IMR-90 (cell line): ENCODE measurements around the gene PIN4. TPM values are rescaled to one million over a fixed set of nuclear protein-coding genes. Genes with fewer than 3 reads are reported as not detected.

Experiments used
- ATAC-seq: fragments of 200-7000 bp; cut with Tn5 transposase; 2 replicates; pipeline ENCODE4 v1.9.1; 2020; ENCODE audit warnings: low read depth, mild to moderate bottlenecking, moderate library complexity
- BruUV-seq: library from RNA; stranded (reverse); fragments of 400-500 nt; replicated peaks from 2 replicates; lab custom pipeline; 2021; lab: Mats Ljungman, UMichigan
- CTCF ChIA-PET: fragments of 300-600 bp; formaldehyde crosslinking; extraction: SDS; loops from one replicate; lab custom pipeline; 2021; ENCODE audit warnings: antibody characterized with exemption; lab: Yijun Ruan, JAX
- POLR2A ChIA-PET: fragments of 300-600 bp; sonication (Branson Sonifier 250); formaldehyde crosslinking; loops from one replicate; lab custom pipeline; 2022; ENCODE audit warnings: antibody characterized with exemption; ENCODE audit not compliant: unreplicated experiment; lab: Charles Lee
- DNase-seq: peaks from one replicate; pipeline ENCODE4 v3.0.0; 2013
- H2AFZ ChIP-seq: replicated peaks from 2 replicates; pipeline ENCODE3; 2013; ENCODE audit warnings: low read length, mild to moderate bottlenecking; ENCODE audit not compliant: poor library complexity
- H2AK5ac ChIP-seq: 2 replicates; pipeline ENCODE4 v1.6.1; 2013; ENCODE audit warnings: low read depth, low read length, inconsistent platforms
- H2AK9ac ChIP-seq: replicated peaks from 2 replicates; pipeline ENCODE3; 2013; ENCODE audit warnings: mild to moderate bottlenecking, low read depth, low read length, moderate library complexity; ENCODE audit not compliant: poor library complexity
- H2BK120ac ChIP-seq: 2 replicates; pipeline ENCODE4 v1.6.1; 2013; ENCODE audit warnings: low read depth, low read length, inconsistent platforms
- H2BK15ac ChIP-seq: 3 replicates; pipeline ENCODE4 v1.6.1; 2013; ENCODE audit warnings: low read depth, low read length, inconsistent platforms
- H2BK20ac ChIP-seq: 2 replicates; pipeline ENCODE4 v1.6.1; 2013; ENCODE audit warnings: low read depth, mild to moderate bottlenecking, inconsistent platforms, low read length, moderate library complexity
- H2BK5ac ChIP-seq: 2 replicates; pipeline ENCODE4 v1.6.1; 2013; ENCODE audit warnings: mild to moderate bottlenecking, low read depth, low read length, inconsistent platforms; ENCODE audit not compliant: poor library complexity, severe bottlenecking
- H3K14ac ChIP-seq: replicated peaks from 2 replicates; pipeline ENCODE4 v1.6.1; 2013; ENCODE audit warnings: low read depth, low read length, inconsistent platforms
- H3K18ac ChIP-seq: 2 replicates; pipeline ENCODE4 v1.6.1; 2013; ENCODE audit warnings: low read depth, low read length, control low read depth
- H3K23ac ChIP-seq: 2 replicates; pipeline ENCODE4 v1.6.1; 2013; ENCODE audit warnings: low read depth, low read length, inconsistent platforms
- H3K27ac ChIP-seq: 2 replicates; pipeline ENCODE4 v1.5.1; 2013; ENCODE audit warnings: mild to moderate bottlenecking, control low read depth, low read length; ENCODE audit not compliant: insufficient read depth
- H3K27me3 ChIP-seq: 2 replicates; pipeline ENCODE4 v1.6.1; 2013; ENCODE audit warnings: low read length; ENCODE audit not compliant: control insufficient read depth, insufficient read depth
- H3K36me3 ChIP-seq: 2 replicates; pipeline ENCODE4 v1.6.1; 2013; ENCODE audit warnings: low read length, mixed read lengths; ENCODE audit not compliant: control insufficient read depth, insufficient read depth
- H3K4ac ChIP-seq: 2 replicates; pipeline ENCODE4 v1.6.1; 2013; ENCODE audit warnings: low read depth, low read length, inconsistent platforms
- H3K4me1 ChIP-seq: 2 replicates; pipeline ENCODE4 v1.6.1; 2013; ENCODE audit warnings: low read length, mixed read lengths; ENCODE audit not compliant: control insufficient read depth, insufficient read depth
- H3K4me2 ChIP-seq: 2 replicates; pipeline ENCODE4 v1.6.1; 2013; ENCODE audit warnings: low read depth, mild to moderate bottlenecking, control low read depth, low read length, moderate library complexity
- H3K4me3 ChIP-seq: 2 replicates; pipeline ENCODE4 v1.5.1; 2013; ENCODE audit warnings: low read depth, mild to moderate bottlenecking, control low read depth, low read length, moderate library complexity; ENCODE audit not compliant: insufficient read depth
- H3K56ac ChIP-seq: 2 replicates; pipeline ENCODE4 v1.6.1; 2013; ENCODE audit warnings: low read length, inconsistent platforms; ENCODE audit not compliant: insufficient read depth; ENCODE audit errors: extremely low read depth
- H3K79me1 ChIP-seq, 2 experiments: 2 replicates each; pipeline ENCODE4 v1.6.1; 2013; ENCODE audit warnings: low read length in 2 of 2, inconsistent platforms in 1 of 2, low read depth in 1 of 2
- H3K9ac ChIP-seq: 2 replicates; pipeline ENCODE4 v1.6.1; 2013; ENCODE audit warnings: low read depth, low read length, control low read depth
- H3K9me1 ChIP-seq: 2 replicates; pipeline ENCODE4 v1.6.1; 2013; ENCODE audit warnings: low read length, inconsistent platforms; ENCODE audit not compliant: insufficient read depth
- H3K9me3 ChIP-seq: 2 replicates; pipeline ENCODE4 v1.6.1; 2013; ENCODE audit warnings: low read length; ENCODE audit not compliant: control insufficient read depth, insufficient read depth
- H4K20me1 ChIP-seq: 2 replicates; pipeline ENCODE4 v1.6.1; 2013; ENCODE audit warnings: low read length, inconsistent platforms; ENCODE audit not compliant: insufficient read depth
- H4K5ac ChIP-seq: 2 replicates; pipeline ENCODE4 v1.6.1; 2013; ENCODE audit warnings: mild to moderate bottlenecking, low read depth, low read length, control low read depth
- H4K8ac ChIP-seq, 2 experiments: 2 replicates each; pipeline ENCODE4 v1.6.1; 2013; ENCODE audit warnings: low read depth in 2 of 2, low read length in 2 of 2, control low read depth in 1 of 2, inconsistent platforms in 1 of 2
- H4K91ac ChIP-seq: 2 replicates; pipeline ENCODE4 v1.6.1; 2013; ENCODE audit warnings: low read depth, low read length, inconsistent platforms; ENCODE audit not compliant: insufficient read depth
- BHLHE40 ChIP-seq: fragments of 150-350 bp; IDR thresholded peaks from 2 replicates; pipeline ENCODE4 v1.6.1; 2016; ENCODE audit warnings: mild to moderate bottlenecking, low read depth, low read length
- CEBPB ChIP-seq: IDR thresholded peaks from 2 replicates; pipeline ENCODE4 v1.6.1; 2012; ENCODE audit warnings: low read depth, low read length, improper control_type of control experiment
- CHD1 ChIP-seq: IDR thresholded peaks from 2 replicates; pipeline ENCODE4 v1.6.1; 2012; ENCODE audit warnings: low read depth, low read length, improper control_type of control experiment
- FOS ChIP-seq: fragments of 150-350 bp; IDR thresholded peaks from 2 replicates; pipeline ENCODE4 v1.6.1; 2016; ENCODE audit warnings: low read depth, low read length
- MAFK ChIP-seq: IDR thresholded peaks from 2 replicates; pipeline ENCODE4 v1.6.1; 2012; ENCODE audit warnings: low read depth, low read length, improper control_type of control experiment
- MAZ ChIP-seq: IDR thresholded peaks from 2 replicates; pipeline ENCODE4 v1.6.1; 2012; ENCODE audit warnings: low read depth, mild to moderate bottlenecking, low read length, improper control_type of control experiment, moderate library complexity, borderline replicate concordance
- MXI1 ChIP-seq: IDR thresholded peaks from 2 replicates; pipeline ENCODE4 v1.6.1; 2012; ENCODE audit warnings: low read depth, mild to moderate bottlenecking, low read length, moderate library complexity, borderline replicate concordance
- NFE2L2 ChIP-seq: fragments of 150-350 bp; IDR thresholded peaks from 2 replicates; pipeline ENCODE4 v1.6.1; 2016; ENCODE audit warnings: low read depth, mild to moderate bottlenecking, low read length
- POLR2A ChIP-seq: IDR thresholded peaks from 2 replicates; pipeline ENCODE4 v1.6.1; 2012; ENCODE audit warnings: mild to moderate bottlenecking, low read depth, low read length
- RAD21 ChIP-seq: IDR thresholded peaks from 2 replicates; pipeline ENCODE4 v1.6.1; 2012; ENCODE audit warnings: low read length, improper control_type of control experiment
- RCOR1 ChIP-seq: IDR thresholded peaks from 2 replicates; pipeline ENCODE4 v1.6.1; 2012; ENCODE audit warnings: mild to moderate bottlenecking, low read length, improper control_type of control experiment; ENCODE audit not compliant: insufficient replicate concordance
- RFX5 ChIP-seq: IDR thresholded peaks from 2 replicates; pipeline ENCODE4 v1.8.0; 2012; ENCODE audit warnings: low read depth, mild to moderate bottlenecking, low read length, moderate library complexity
- SMC3 ChIP-seq: fragments of 150-350 bp; IDR thresholded peaks from 2 replicates; pipeline ENCODE4 v1.6.1; 2016; ENCODE audit warnings: low read depth, mild to moderate bottlenecking, antibody characterized with exemption, low read length, moderate library complexity
- WGBS, 2 experiments: methylation state at CpG; one replicate each; pipeline versions ENCODE4 v1.1.5 to v1.1.7; 2013; ENCODE audit warnings: missing lambda C conversion rate in 2 of 2; ENCODE audit not compliant: insufficient read length in 1 of 2; ENCODE audit errors: extremely low coverage in 2 of 2; 5-methylcytosine and 5-hydroxymethylcytosine counted together
- dilution Hi-C: fragments of 300-500 bp; cut with HindIII; formaldehyde crosslinking; loops from one replicate; pipeline ENCODE4 v1.14.3; 2018; ENCODE audit warnings: low sequenced_read_pairs; ENCODE audit not compliant: unreplicated experiment
- in situ Hi-C: fragments of 300-500 bp; cut with MboI; formaldehyde crosslinking; loops from 3 replicates; pipeline ENCODE4 v1.14.3; 2019; ENCODE audit warnings: low sequenced_read_pairs, inconsistent platforms, mixed read lengths
- intact Hi-C: fragments of 100-400 bp; cut with micrococcal nuclease; formaldehyde crosslinking; loops from 2 replicates; pipeline ENCODE4 v1.10.0; 2022
- polyA plus RNA-seq, 3 experiments: library from polyadenylated mRNA; depleted of rRNA; stranded (reverse); fragments of >200 nt; gene quantifications; 2 replicates each; pipeline ENCODE4 v1.2.3, GENCODE V29; 2012; ENCODE audit warnings: low replicate concordance in 1 of 3
- total RNA-seq: library from RNA; depleted of rRNA; stranded (reverse); fragments of >200 nt; gene quantifications from 2 replicates; pipeline ENCODE4 v1.2.3, GENCODE V29; 2012
- TF ChIP-seq, protein P1 (sequence below): conservative IDR thresholded peaks from 2 replicates; pipeline ENCODE4 v1.5.1; 2012; ENCODE audit warnings: mild to moderate bottlenecking, low read depth, low read length, improper control_type of control experiment
- TF ChIP-seq, protein P2 (sequence below): fragments of 150-350 bp; IDR thresholded peaks from 2 replicates; pipeline ENCODE4 v1.6.1; 2016; ENCODE audit warnings: low read depth, mild to moderate bottlenecking, low read length, moderate library complexity, borderline replicate concordance
- TF ChIP-seq, protein P3 (sequence below): fragments of 150-350 bp; IDR thresholded peaks from 2 replicates; pipeline ENCODE4 v1.6.1; 2017; ENCODE audit warnings: mild to moderate bottlenecking, antibody characterized with exemption, low read length, low read depth

The PIN4 gene
- total and polyA plus RNA-seq, 2 of the 4 experiments (the other 2 are of a cell fraction): 2.2 to 18.2 TPM

DNA sequence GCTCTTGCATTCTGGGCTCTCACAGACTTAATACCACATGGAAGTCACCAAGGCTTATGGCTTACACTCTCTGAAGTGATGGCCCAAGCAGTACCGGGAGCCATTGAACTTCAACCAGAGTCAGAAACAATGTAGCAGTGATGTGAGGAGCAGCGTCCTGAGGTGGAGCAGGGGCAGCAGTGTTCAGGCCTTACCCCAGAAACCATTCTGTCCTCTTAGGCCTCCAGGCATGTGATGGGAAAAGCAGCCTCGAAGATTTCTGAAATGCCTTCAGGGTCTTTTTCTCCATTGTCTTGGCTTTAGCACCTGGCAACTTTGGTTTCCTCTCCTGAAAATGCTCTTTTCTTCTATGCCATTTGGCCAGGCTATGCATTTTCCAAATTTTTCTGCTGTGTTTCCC is 22.8 kb upstream of the PIN4 start:
- ChIA-PET CTCF (no interaction called here), POLR2A (no interaction called here)
- dilution Hi-C loops: no loop called here

More for the DNA sequence above, 22.8 kb upstream of the PIN4 start:
- no peak overlapping the region for H4K8ac ChIP-seq
- 45% methylated on average over 1 of the region's 3 CpGs; no CpG with 5 or more reads in 1 of the 2 experiments for WGBS, 2 experiments
- no peak overlapping the region for H3K14ac ChIP-seq
- H3K27ac ChIP-seq: no peak overlapping the region
- no peak overlapping the region for H2AK9ac ChIP-seq
- H3K27me3 ChIP-seq: peaks cover 17% of the 10 kb centered on the region
- H3K36me3 ChIP-seq: no peaks in the 10 kb centered on the region
- no peak overlapping the region for H3K18ac ChIP-seq
- no peak overlapping the region for H3K23ac ChIP-seq
- H3K56ac ChIP-seq: no peak overlapping the region
- no peak overlapping the region for H2AFZ ChIP-seq
- H4K5ac ChIP-seq: no peak overlapping the region
- no peaks in the 10 kb centered on the region for H3K4me1 ChIP-seq
- no peak overlapping the region for H2BK120ac ChIP-seq
- H3K4ac ChIP-seq: no peak overlapping the region
- no peaks in the 10 kb centered on the region; the same call in 1 of the 2 replicates for H4K20me1 ChIP-seq
- no peak overlapping the region for H3K4me2 ChIP-seq
- no peak for DNase-seq
- no TSS peak for BruUV-seq
- in situ Hi-C loops: no loop called here
- no peak overlapping the region for H2AK5ac ChIP-seq
- TF ChIP-seq RAD21 (no peak), FOS (no peak), MXI1 (no peak), CEBPB (no peak), BHLHE40 (no peak), NFE2L2 (no peak), MAZ (no peak), RFX5 (no peak), CHD1 (no peak), RCOR1 (no peak), MAFK (no peak), POLR2A (no peak), SMC3 (no peak)
- TF ChIP-seq, protein P1, sequence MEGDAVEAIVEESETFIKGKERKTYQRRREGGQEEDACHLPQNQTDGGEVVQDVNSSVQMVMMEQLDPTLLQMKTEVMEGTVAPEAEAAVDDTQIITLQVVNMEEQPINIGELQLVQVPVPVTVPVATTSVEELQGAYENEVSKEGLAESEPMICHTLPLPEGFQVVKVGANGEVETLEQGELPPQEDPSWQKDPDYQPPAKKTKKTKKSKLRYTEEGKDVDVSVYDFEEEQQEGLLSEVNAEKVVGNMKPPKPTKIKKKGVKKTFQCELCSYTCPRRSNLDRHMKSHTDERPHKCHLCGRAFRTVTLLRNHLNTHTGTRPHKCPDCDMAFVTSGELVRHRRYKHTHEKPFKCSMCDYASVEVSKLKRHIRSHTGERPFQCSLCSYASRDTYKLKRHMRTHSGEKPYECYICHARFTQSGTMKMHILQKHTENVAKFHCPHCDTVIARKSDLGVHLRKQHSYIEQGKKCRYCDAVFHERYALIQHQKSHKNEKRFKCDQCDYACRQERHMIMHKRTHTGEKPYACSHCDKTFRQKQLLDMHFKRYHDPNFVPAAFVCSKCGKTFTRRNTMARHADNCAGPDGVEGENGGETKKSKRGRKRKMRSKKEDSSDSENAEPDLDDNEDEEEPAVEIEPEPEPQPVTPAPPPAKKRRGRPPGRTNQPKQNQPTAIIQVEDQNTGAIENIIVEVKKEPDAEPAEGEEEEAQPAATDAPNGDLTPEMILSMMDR: no peak
- TF ChIP-seq, protein P2, sequence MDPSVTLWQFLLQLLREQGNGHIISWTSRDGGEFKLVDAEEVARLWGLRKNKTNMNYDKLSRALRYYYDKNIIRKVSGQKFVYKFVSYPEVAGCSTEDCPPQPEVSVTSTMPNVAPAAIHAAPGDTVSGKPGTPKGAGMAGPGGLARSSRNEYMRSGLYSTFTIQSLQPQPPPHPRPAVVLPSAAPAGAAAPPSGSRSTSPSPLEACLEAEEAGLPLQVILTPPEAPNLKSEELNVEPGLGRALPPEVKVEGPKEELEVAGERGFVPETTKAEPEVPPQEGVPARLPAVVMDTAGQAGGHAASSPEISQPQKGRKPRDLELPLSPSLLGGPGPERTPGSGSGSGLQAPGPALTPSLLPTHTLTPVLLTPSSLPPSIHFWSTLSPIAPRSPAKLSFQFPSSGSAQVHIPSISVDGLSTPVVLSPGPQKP: no peak
- TF ChIP-seq, protein P3, sequence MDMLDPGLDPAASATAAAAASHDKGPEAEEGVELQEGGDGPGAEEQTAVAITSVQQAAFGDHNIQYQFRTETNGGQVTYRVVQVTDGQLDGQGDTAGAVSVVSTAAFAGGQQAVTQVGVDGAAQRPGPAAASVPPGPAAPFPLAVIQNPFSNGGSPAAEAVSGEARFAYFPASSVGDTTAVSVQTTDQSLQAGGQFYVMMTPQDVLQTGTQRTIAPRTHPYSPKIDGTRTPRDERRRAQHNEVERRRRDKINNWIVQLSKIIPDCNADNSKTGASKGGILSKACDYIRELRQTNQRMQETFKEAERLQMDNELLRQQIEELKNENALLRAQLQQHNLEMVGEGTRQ: no peak
- H3K79me1 ChIP-seq: no peaks in the 10 kb centered on the region
- peaks cover 14% of the 10 kb centered on the region for H3K9me3 ChIP-seq
- H2BK5ac ChIP-seq: no peak overlapping the region
- H2BK15ac ChIP-seq: no peak overlapping the region
- H3K9me1 ChIP-seq: no peaks in the 10 kb centered on the region
- no peak overlapping the region for H3K9ac ChIP-seq
- no peak overlapping the region for H2BK20ac ChIP-seq
- ATAC-seq: no peak
- no peak overlapping the region for H4K91ac ChIP-seq
- no peak overlapping the region for H3K4me3 ChIP-seq
- intact Hi-C loops: no loop called here
